Stomach smooth muscle (tissue), 2 donors: ENCODE data around the gene AGAP2.
A peak's percentile ranks its signal among the peaks of the same experiment; 100 is the strongest.

ENCODE experiments used
- H3K27ac ChIP-seq: one replicate; pipeline ENCODE4 v1.7.0; 2013; ENCODE audit warnings: mild to moderate bottlenecking, low read length, inconsistent platforms
- H3K27me3 ChIP-seq, 2 donors: one replicate each; pipeline ENCODE4 v1.7.0; 2013; ENCODE audit warnings: low read length in 2 of 2; ENCODE audit not compliant: insufficient read depth in 2 of 2, control insufficient read depth in 1 of 2
- H3K36me3 ChIP-seq, 2 donors: one replicate each; pipeline ENCODE4 v1.7.0; 2013; ENCODE audit warnings: low read length in 2 of 2; ENCODE audit not compliant: control insufficient read depth in 2 of 2, insufficient read depth in 2 of 2
- H3K4me1 ChIP-seq: one replicate; pipeline ENCODE4 v1.7.0; 2013; ENCODE audit warnings: low read length; ENCODE audit not compliant: control insufficient read depth, insufficient read depth
- H3K4me3 ChIP-seq, 2 donors: one replicate each; pipeline ENCODE4 v1.7.0; 2013; ENCODE audit warnings: low read length in 2 of 2
- H3K9ac ChIP-seq, 2 donors: one replicate each; pipeline ENCODE4 v1.7.0; 2013; ENCODE audit warnings: low read length in 2 of 2, mild to moderate bottlenecking in 1 of 2
- H3K9me3 ChIP-seq, 2 donors: one replicate each; pipeline ENCODE4 v1.7.0; 2013; ENCODE audit warnings: low read length in 2 of 2; ENCODE audit not compliant: control insufficient read depth in 2 of 2
- donor health status: healthy.
- donor health status: Pancreatic carcinoma.

The AGAP2 gene

GRCh38 chr12:57712701-57713100, 25.8 kb downstream of the AGAP2 start:
- Histone ChIP-seq H3K4me1 (no peaks in the 10 kb centered on the region), H3K36me3 (peaks cover 20 to 31% of the 10 kb centered on the region in 2 donors), H3K27me3 (no peaks in the 10 kb centered on the region), H3K9me3 (no peaks in the 10 kb centered on the region), H3K9ac (no peak overlapping the region), H3K27ac (no peak overlapping the region), H3K4me3 (no peak overlapping the region)

GRCh38 chr12:57708296-57708695, 30.2 kb downstream of the AGAP2 start:
- Histone ChIP-seq H3K4me1 (no peaks in the 10 kb centered on the region), H3K9ac (no peak overlapping the region), H3K36me3 (peaks cover 6% of the 10 kb centered on the region in 2 donors), H3K27ac (no peak overlapping the region), H3K9me3 (no peaks in the 10 kb centered on the region), H3K27me3 (no peaks in the 10 kb centered on the region), H3K4me3 (no peak overlapping the region)

GRCh38 chr12:57707250-57707649, 31.3 kb downstream of the AGAP2 start:
- Histone ChIP-seq H3K36me3 (peaks cover 6 to 7% of the 10 kb centered on the region in 2 donors), H3K27me3 (no peaks in the 10 kb centered on the region), H3K9me3 (no peaks in the 10 kb centered on the region), H3K4me3 (no peak overlapping the region), H3K27ac (no peak overlapping the region), H3K4me1 (no peaks in the 10 kb centered on the region), H3K9ac (no peak overlapping the region)

- H3K4me1 ChIP-seq, result peaks cover under 1% of the 10 kb centered on the region
- no peaks in the 10 kb centered on the region for H3K27me3 ChIP-seq
- H3K9ac ChIP-seq, result no peak overlapping the region
- H3K27ac ChIP-seq, result no peak overlapping the region
- H3K9me3 ChIP-seq, result no peaks in the 10 kb centered on the region
- no peak overlapping the region for H3K4me3 ChIP-seq
- H3K36me3 ChIP-seq, result peaks cover 25 to 34% of the 10 kb centered on the region in 2 donors
Measured at GRCh38 chr12:57700317-57700716, 38.2 kb downstream of the AGAP2 start.

- no peaks in the 10 kb centered on the region for H3K9me3 ChIP-seq
- H3K36me3 ChIP-seq, result peaks cover 25 to 32% of the 10 kb centered on the region in 2 donors
- H3K9ac ChIP-seq, result no peak overlapping the region
- H3K27me3 ChIP-seq, result no peaks in the 10 kb centered on the region
- H3K4me3 ChIP-seq, result no peak overlapping the region
- H3K27ac ChIP-seq, result no peak overlapping the region
- H3K4me1 ChIP-seq, result peaks cover 11% of the 10 kb centered on the region
Measured at GRCh38 chr12:57698414-57698813, 40.1 kb downstream of the AGAP2 start.

- Histone ChIP-seq H3K9me3 (no peaks in the 10 kb centered on the region), H3K27me3 (no peaks in the 10 kb centered on the region), H3K36me3 (peaks cover 21 to 32% of the 10 kb centered on the region in 2 donors), H3K9ac (no peak overlapping the region), H3K27ac (no peak overlapping the region), H3K4me1 (peaks cover 11% of the 10 kb centered on the region), H3K4me3 (no peak overlapping the region)
Measured at GRCh38 chr12:57697076-57697475, 41.5 kb downstream of the AGAP2 start.

GRCh38 chr12:57695770-57696432, 42.6 kb downstream of the AGAP2 start:
- Histone ChIP-seq H3K36me3 (peaks cover 21 to 31% of the 10 kb centered on the region in 2 donors), H3K9me3 (no peaks in the 10 kb centered on the region), H3K27me3 (no peaks in the 10 kb centered on the region), H3K4me1 (peaks cover 11% of the 10 kb centered on the region), H3K27ac (no peak overlapping the region), H3K9ac (no peak overlapping the region), H3K4me3 (no peak overlapping the region)

- H3K4me3 ChIP-seq, result peak overlapping the region; percentile 90 to 100
- H3K27me3 ChIP-seq, result no peaks in the 10 kb centered on the region
- H3K9me3 ChIP-seq, result no peaks in the 10 kb centered on the region
- H3K36me3 ChIP-seq, result peaks cover 21 to 26% of the 10 kb centered on the region in 2 donors
- peak overlapping the region; percentile 82 to 97 for H3K9ac ChIP-seq
- peak overlapping the region; percentile 55 for H3K27ac ChIP-seq
- H3K4me1 ChIP-seq, result peaks cover 11% of the 10 kb centered on the region
Measured at GRCh38 chr12:57694459-57695019, 44.0 kb downstream of the AGAP2 start.

GRCh38 chr12:57693659-57694458, 44.7 kb downstream of the AGAP2 start, which contains the start of gene OS9:
Gene OS9, plus strand, starts transcription at chr12:57694132. Its CDS starts 30 bp downstream, at chr12:57694162.
- H3K4me3 ChIP-seq, result peak within 1 kb of the TSS; percentile 90 to 100
- no peaks in the 10 kb centered on the region for H3K27me3 ChIP-seq
- no peaks in the 10 kb centered on the region for H3K9me3 ChIP-seq
- H3K27ac ChIP-seq, result peak within 1 kb of the TSS; percentile 55
- peak within 1 kb of the TSS; percentile 82 to 97 for H3K9ac ChIP-seq
- H3K4me1 ChIP-seq, result peaks cover 11% of the 10 kb centered on the region
- peaks cover 21 to 24% of the 10 kb centered on the region in 2 donors for H3K36me3 ChIP-seq

GRCh38 chr12:57693317-57693658, 45.3 kb downstream of the AGAP2 start:
- no peak overlapping the region for H3K9ac ChIP-seq
- H3K27ac ChIP-seq, result no peak overlapping the region
- peak overlapping the region; percentile 15 to 100 for H3K4me3 ChIP-seq
- H3K27me3 ChIP-seq, result no peaks in the 10 kb centered on the region
- H3K9me3 ChIP-seq, result no peaks in the 10 kb centered on the region
- peaks cover 18 to 19% of the 10 kb centered on the region in 2 donors for H3K36me3 ChIP-seq
- peaks cover 11% of the 10 kb centered on the region for H3K4me1 ChIP-seq
